ENCODE results near the gene NLGN4Y.
A peak's percentile ranks its signal among the peaks of the same experiment; 100 is the strongest.

NLGN4Y gene

DNA sequence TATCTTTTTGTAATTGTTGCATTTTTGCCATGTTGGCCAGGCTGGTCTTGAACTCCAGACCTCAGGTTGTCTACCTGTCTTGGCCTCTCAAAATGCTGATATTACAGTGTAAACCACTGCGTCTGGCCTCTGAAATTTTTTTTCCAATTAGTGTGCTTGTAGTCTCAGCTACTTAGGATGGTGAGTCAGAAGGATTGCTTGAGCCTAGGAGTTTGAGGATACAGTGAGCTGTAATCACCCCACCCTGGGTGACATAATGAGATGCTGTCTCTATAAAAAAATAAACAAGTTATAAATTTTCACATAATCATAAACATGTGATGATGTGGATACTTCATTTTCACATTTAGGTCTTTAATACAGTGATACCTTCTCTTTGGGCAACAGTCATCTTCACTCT is 154.9 kb downstream of the NLGN4Y start:
- DNase-seq: no peak

GRCh38 chrY:14694543-14694942 is 170.2 kb downstream of the NLGN4Y start:
- DNase-seq: no peak

DNA sequence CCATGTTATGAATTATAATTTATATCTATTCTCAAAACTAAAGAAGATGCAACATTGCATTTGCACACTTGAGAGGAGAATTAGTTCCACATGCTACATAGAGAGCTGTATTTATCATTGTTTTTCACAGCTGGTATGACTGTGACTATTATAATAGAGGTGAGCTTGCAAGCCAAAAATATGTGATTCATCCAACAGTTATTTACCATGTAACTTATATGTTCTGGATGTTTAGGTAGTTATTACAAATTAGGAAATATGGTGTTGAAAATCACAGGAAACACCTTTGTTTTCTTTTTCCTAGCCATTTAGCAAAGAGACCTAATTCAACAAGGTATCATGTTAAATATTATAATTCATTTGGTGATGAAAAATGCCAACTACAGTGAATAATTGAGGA is 183.8 kb downstream of the NLGN4Y start:
- no peak for DNase-seq

DNA sequence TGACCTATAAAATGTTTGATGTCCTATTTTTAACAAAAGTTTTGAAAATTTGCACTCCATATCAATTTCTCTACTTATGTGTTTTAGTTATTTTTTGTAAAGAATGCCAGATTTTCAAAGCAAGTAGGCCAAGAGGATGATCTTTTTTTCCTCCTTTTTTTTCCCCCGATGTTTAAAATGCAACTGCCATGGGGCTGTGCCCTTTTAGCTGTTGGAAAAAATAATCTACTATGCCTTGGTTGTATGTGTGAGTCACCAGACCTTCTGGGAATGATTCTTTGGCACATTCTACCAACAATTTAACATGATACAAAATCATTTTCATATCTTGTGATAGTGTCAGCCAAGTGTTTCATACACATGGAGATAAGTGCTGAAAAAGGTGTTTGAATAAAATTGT is 217.3 kb downstream of the NLGN4Y start:
- no peak for DNase-seq

- DNase-seq: no peak
Measured at GRCh38 chrY:14748329-14748728, 224.0 kb downstream of the NLGN4Y start.

DNA sequence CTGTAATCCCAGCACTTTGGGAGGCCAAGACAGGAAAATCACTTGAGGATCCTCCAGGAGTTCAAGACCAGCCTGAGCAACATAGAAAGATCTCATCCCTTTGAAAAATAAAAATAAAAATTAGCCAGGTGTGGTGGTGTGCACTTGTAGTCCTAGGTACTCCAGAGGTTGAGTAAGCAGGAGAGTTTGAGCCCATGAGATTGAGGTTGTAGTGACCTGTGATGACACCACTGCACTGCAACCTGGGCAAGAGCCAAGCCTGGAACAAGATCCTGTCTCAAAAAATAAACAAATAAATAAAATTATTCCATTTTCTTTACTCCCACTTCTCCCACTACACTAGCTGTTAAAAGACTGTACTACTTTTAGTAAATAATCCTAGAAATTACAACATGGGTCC is 231.2 kb downstream of the NLGN4Y start:
- no peak for DNase-seq

- DNase-seq: no peak
Measured at GRCh38 chrY:14762903-14763302, 238.6 kb downstream of the NLGN4Y start.

- DNase-seq: no peak
Measured at GRCh38 chrY:14763600-14763999, 239.3 kb downstream of the NLGN4Y start.

DNA sequence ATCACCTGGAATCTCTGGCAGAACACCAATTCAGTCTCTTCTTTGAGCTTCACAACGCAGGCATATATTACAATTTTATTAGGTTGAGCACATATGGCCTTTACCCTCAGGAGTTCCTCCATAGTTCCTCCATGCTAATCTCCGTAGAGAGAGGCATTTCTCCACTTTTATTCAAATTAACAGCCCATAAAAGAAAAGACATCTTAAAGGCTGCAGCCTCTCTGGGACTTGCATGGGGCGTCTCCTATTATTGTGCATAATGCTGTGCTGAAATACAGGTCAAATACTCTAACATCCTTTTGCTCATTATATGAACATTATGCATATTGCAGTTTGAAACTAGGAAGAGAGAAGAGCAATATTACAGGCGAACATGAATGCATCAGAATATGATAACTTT is 253.9 kb downstream of the NLGN4Y start:
- no peak for DNase-seq

GRCh38 chrY:14793104-14793503 is 268.8 kb downstream of the NLGN4Y start:
- no peak for DNase-seq

- no peak for DNase-seq
Measured at GRCh38 chrY:14793674-14794073, 269.3 kb downstream of the NLGN4Y start.

DNA sequence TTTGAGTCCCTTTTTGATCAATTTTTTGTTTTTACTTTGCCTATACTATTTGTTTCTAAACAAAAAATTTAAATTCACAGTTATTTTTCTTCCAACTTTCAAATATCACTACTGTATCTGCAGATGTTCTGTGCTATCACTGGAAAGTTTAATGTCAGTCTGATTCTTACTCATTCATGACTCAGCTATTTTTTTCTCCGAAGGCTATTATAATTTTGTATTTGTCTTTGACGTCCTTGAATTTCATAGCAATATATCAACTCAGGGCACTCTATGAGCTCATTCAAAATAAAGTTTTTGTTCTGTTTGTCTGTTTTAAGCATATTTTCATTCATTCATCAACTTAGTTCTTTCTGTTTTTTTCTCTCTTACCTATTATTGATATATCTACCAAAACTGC is 273.7 kb downstream of the NLGN4Y start:
- no peak for DNase-seq

GRCh38 chrY:14801096-14801495 is 276.8 kb downstream of the NLGN4Y start:
- no peak for DNase-seq

- no peak for DNase-seq
Measured at GRCh38 chrY:14802125-14802524, 277.8 kb downstream of the NLGN4Y start.

DNA sequence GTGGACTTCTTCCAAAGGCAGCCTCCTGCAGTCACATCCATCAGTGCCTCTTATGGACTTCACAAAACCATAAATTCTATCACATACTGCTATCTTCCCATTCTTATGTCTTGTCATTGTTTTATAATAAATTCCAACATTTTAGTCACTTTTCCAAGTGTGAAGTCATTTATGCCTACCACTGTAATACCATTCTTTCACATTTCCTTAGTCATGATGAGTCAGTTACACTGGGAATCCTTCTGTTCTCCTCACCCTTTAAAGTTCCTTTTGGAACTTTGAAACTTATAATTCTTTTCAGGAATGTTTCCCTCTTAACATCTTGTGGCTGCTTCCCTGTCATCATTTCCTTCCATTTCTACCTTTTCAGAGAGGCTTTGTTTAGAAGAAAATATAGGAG is 279.7 kb downstream of the NLGN4Y start:
- no peak for DNase-seq

DNA sequence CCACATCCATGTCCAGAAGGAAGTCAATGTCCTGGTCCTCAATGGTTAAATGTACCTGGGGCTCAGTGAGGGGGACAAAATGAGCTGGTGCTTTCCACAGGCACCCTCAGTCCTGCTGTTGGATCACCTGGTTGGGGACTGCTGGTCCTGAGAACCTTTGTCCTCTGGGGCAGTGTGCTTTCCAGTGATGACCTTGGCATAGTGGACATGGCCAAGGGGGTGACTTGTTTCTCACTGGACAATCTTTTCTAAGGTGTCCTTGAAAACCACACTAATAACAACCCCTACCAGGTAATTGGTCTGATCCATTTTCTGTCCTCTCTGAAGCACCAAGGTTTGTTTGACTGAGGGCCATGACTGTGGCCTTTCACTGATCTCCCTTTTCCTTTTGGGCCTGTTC is 294.1 kb downstream of the NLGN4Y start:
- DNase-seq: no peak

DNA sequence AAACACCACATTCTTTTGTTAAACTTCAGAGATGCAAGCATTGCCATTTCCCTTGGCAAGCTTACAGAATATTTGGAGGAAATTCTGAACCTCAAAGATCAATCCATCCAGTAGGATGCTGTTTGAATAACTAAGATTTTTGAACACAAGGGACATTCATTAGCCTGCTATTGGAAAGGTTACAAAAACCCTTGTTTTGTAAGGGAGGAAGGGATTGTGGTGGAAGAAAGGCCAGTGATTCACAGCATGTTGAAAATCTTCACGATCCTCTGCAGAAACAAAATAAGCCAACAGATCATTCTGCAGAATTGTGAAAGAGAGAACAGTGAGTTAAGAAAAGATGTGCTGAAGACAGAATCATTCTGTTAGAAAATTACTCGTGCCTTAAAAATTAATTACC is 297.9 kb downstream of the NLGN4Y start:
- DNase-seq: no peak

DNA sequence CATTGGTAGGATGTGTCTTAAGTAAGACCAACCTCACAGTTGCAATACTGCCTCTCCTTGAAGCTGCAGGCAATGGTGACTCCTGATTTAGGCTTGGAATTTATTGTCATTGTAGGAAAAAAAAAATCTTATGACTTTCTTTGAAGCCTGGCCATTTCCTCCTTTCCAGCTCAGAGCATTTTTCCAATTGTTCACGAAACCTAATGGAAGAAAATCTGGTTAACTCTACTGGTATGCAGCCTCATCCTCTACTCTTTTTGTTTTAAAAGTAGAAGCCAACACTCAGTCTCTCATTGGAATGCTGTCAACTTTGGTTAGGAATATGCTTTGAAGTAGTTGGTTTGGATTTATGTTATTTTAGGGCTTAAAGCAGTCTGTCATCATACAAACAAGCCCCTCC is 298.6 kb downstream of the NLGN4Y start:
- DNase-seq: no peak

DNA sequence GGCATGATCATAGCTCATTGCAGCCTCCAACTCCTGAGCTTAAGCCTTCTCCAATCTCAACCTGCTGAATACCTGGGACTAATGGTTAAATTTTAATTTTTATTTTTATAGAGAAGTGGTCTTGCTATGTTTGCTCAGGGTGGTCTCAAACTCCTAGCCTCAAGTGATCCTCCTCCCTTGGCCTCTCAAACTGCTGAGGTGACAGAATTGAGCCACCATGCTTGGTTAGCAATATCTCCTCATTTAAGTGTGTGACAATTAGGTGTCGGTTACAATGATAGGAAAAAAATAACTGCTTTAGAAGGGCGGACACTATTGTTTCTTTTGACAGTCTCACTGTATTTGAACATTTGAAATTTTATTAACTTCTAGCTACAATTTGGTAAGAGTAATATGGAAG is 300.3 kb downstream of the NLGN4Y start:
- DNase-seq: no peak

GRCh38 chrY:14825728-14826127 is 301.4 kb downstream of the NLGN4Y start:
- no peak for DNase-seq

GRCh38 chrY:14828531-14828930 is 304.2 kb downstream of the NLGN4Y start:
- no peak for DNase-seq

DNA sequence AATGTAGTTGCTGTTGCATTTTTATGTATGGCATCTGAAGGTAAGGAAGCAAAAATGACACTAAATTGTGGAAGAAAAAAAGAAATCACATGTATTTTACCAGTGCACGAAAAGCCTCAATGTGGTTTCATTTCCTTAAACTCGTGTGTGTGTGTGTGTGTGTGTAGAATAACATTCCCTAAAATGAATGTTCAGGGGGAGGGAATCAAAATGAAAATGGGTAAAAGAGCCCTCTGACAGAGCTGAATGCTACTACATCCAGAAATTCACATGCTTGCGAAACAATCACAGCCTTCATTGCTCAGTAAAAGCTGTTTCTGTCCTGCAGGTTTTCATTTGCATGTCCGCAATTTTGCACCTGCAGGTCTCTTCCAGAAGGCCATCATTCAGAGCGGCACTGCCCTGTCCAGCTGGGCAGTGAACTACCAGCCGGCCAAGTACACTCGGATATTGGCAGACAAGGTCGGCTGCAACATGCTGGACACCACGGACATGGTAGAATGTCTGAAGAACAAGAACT is 305.1 kb downstream of the NLGN4Y start:
- no peak for DNase-seq

- peak in 1 of 2 donors; percentile 7 for DNase-seq
Measured at GRCh38 chrY:14834103-14835060, 310.1 kb downstream of the NLGN4Y start.

DNA sequence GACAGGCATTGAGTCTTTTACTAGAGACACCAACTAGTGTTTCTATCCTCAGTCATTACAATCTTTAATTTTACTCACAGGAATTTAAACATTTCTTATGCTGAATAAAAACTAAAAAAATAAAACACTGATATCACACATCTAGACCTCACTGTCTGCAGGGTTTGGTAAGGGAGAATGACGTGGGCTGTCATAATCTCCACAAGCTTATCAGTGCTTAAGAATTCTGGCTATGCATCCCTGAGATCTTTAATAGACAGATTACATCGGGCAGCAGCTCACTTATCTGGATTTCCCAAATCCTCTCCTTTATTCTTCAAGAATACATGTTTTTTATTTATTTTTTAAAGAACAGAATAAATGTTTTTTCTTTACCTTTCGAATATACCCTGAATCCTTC is 313.1 kb downstream of the NLGN4Y start:
- DNase-seq: no peak

- no peak for DNase-seq
Measured at GRCh38 chrY:14850734-14851133, 326.4 kb downstream of the NLGN4Y start.
